Activated effector memory CD4-positive, alpha-beta T cell treated with Interleukin-2 at 50 U/mL for 16 hours (primary cell): Measurements from ENCODE around the gene CREBBP.

ENCODE experiments used
- DNase-seq: peaks from one replicate; pipeline ENCODE4 v3.0.0-alpha.2; 2020

CREBBP gene

GRCh38 chr16:3879258-3879886 is 1.1 kb downstream of the CREBBP start:
- no peak for DNase-seq

GRCh38 chr16:3878610-3879009 is 1.9 kb downstream of the CREBBP start:
- DNase-seq, result no peak

- no peak for DNase-seq
Observed at GRCh38 chr16:3876695-3877094, 3.8 kb downstream of the CREBBP start.

- no peak for DNase-seq
Observed at GRCh38 chr16:3876160-3876559, 4.4 kb downstream of the CREBBP start.

GRCh38 chr16:3874794-3875692 is 5.5 kb downstream of the CREBBP start:
- DNase-seq, result no peak

- DNase-seq, result no peak
Observed at GRCh38 chr16:3874242-3874641, 6.3 kb downstream of the CREBBP start.

- DNase-seq, result no peak
Observed at GRCh38 chr16:3873482-3874173, 6.9 kb downstream of the CREBBP start.

- no peak for DNase-seq
Observed at GRCh38 chr16:3872216-3872895, 8.2 kb downstream of the CREBBP start.

GRCh38 chr16:3868967-3869366 is 11.5 kb downstream of the CREBBP start:
- no peak for DNase-seq

GRCh38 chr16:3868556-3868955 is 12.0 kb downstream of the CREBBP start:
- DNase-seq, result no peak

GRCh38 chr16:3866703-3867431 is 13.6 kb downstream of the CREBBP start:
- no peak for DNase-seq

GRCh38 chr16:3865241-3865640 is 15.3 kb downstream of the CREBBP start:
- no peak for DNase-seq

- no peak for DNase-seq
Observed at GRCh38 chr16:3864562-3864961, 16.0 kb downstream of the CREBBP start.

- DNase-seq, result no peak
Observed at GRCh38 chr16:3863587-3863986, 16.9 kb downstream of the CREBBP start.

GRCh38 chr16:3861808-3862451 is 18.6 kb downstream of the CREBBP start:
- no peak for DNase-seq

- DNase-seq, result no peak
Observed at GRCh38 chr16:3859889-3860288, 20.6 kb downstream of the CREBBP start.

- DNase-seq, result no peak
Observed at GRCh38 chr16:3858801-3859200, 21.7 kb downstream of the CREBBP start.

GRCh38 chr16:3857189-3858043 is 23.1 kb downstream of the CREBBP start:
- no peak for DNase-seq

GRCh38 chr16:3856367-3857141 is 24.0 kb downstream of the CREBBP start:
- DNase-seq, result no peak
